Endothelial cell of umbilical vein (primary cell): ENCODE results near the gene TTLL12. TPM values are rescaled to one million over a fixed set of nuclear protein-coding genes. Genes with fewer than 3 reads are reported as not detected.

Experiments
- BruUV-seq: library from RNA; stranded (reverse); fragments of 400-500 nt; replicated peaks from 2 replicates; lab custom pipeline; 2021; lab: Mats Ljungman, UMichigan
- CTCF ChIA-PET: fragments of 300-600, 350-600 bp; sonication (Branson Sonifier 250); formaldehyde crosslinking; loops from one replicate; lab custom pipeline; 2021; ENCODE audit warnings: antibody characterized with exemption, inconsistent platforms; lab: Charles Lee
- POLR2A ChIA-PET: fragments of 300-600, 350-600 bp; sonication (Branson Sonifier 250); formaldehyde crosslinking; loops from one replicate; lab custom pipeline; 2021; ENCODE audit warnings: antibody characterized with exemption, inconsistent platforms; lab: Charles Lee
- DNase-seq: peaks from one replicate; pipeline ENCODE4 v3.0.0-alpha.2; 2011; ENCODE audit warnings: low read depth, low spot score
- FAIRE-seq: peaks from 2 replicates; lab custom pipeline; 2011; peaks lifted over from hg19 to GRCh38; lab: Jason Lieb, UNC
- H2AFZ ChIP-seq: 2 replicates; pipeline ENCODE4 v1.6.0; 2012; ENCODE audit warnings: low read depth, low read length, control low read depth, inconsistent platforms
- H3K27ac ChIP-seq: 2 replicates; pipeline ENCODE4 v1.5.1; 2011; ENCODE audit warnings: low read depth, mild to moderate bottlenecking, control low read depth, low read length, moderate library complexity; ENCODE audit not compliant: insufficient read depth
- H3K27me3 ChIP-seq, 2 experiments: 2 replicates each; pipeline versions ENCODE4 v1.6.0 to v1.6.1; 2011; ENCODE audit warnings: low read length in 2 of 2, mixed read lengths in 1 of 2; ENCODE audit not compliant: control insufficient read depth in 2 of 2, insufficient read depth in 2 of 2
- H3K36me3 ChIP-seq, 2 experiments: 2 replicates in 1 of 2; 3 replicates in 1 of 2; pipeline ENCODE4 v1.5.1; 2011; ENCODE audit warnings: low read length in 2 of 2, mild to moderate bottlenecking in 1 of 2, moderate library complexity in 1 of 2; ENCODE audit not compliant: control insufficient read depth in 2 of 2, insufficient read depth in 2 of 2; ENCODE audit errors: extremely low read depth in 1 of 2
- H3K4me1 ChIP-seq: 3 replicates; pipeline ENCODE4 v1.5.1; 2011; ENCODE audit warnings: mild to moderate bottlenecking, low read length; ENCODE audit not compliant: control insufficient read depth, insufficient read depth; ENCODE audit errors: extremely low read depth
- H3K4me2 ChIP-seq: 2 replicates; pipeline ENCODE4 v1.6.1; 2011; ENCODE audit warnings: low read length, control low read depth, mixed read lengths; ENCODE audit not compliant: insufficient read depth
- H3K4me3 ChIP-seq, 3 experiments: fragments of 200-600 bp in 1 of 3; sonication (generic), shearing (Covaris generic) in 1 of 3; replicated peaks in 1 of 3; 2 replicates each; pipeline ENCODE4 v1.5.1; 2011 to 2016; ENCODE audit warnings: control low read depth in 3 of 3, low read length in 3 of 3, mild to moderate bottlenecking in 2 of 3, inconsistent platforms in 1 of 3, low read depth in 1 of 3, moderate library complexity in 1 of 3; ENCODE audit not compliant: insufficient read depth in 1 of 3
- H3K79me2 ChIP-seq: 2 replicates; pipeline ENCODE4 v1.6.0; 2012; ENCODE audit warnings: low read length, inconsistent platforms; ENCODE audit not compliant: control insufficient read depth, insufficient read depth
- H3K9ac ChIP-seq: replicated peaks from 2 replicates; pipeline ENCODE3; 2011; ENCODE audit warnings: low read length, control low read depth; ENCODE audit not compliant: insufficient read depth; ENCODE audit errors: extremely low read depth
- H3K9me1 ChIP-seq: replicated peaks from 3 replicates; pipeline ENCODE4 v1.6.0; 2011; ENCODE audit warnings: mild to moderate bottlenecking, low read length; ENCODE audit not compliant: control insufficient read depth, insufficient read depth; ENCODE audit errors: extremely low read depth
- H3K9me3 ChIP-seq: replicated peaks from 2 replicates; pipeline ENCODE4 v1.5.1; 2012; ENCODE audit warnings: low read length, inconsistent platforms; ENCODE audit not compliant: control insufficient read depth, insufficient read depth
- H4K20me1 ChIP-seq: replicated peaks from 2 replicates; pipeline ENCODE3; 2011; ENCODE audit warnings: mild to moderate bottlenecking, low read length; ENCODE audit not compliant: control insufficient read depth, insufficient read depth; ENCODE audit errors: extremely low read depth
- JUN ChIP-seq: IDR thresholded peaks from 2 replicates; pipeline ENCODE4 v1.6.1; 2011; ENCODE audit warnings: borderline replicate concordance, low read depth; ENCODE audit not compliant: insufficient read length, insufficient read depth
- MYC ChIP-seq: IDR thresholded peaks from one replicate; pipeline ENCODE4 v1.6.1; 2011; ENCODE audit warnings: mild to moderate bottlenecking, low read depth, low read length
- POLR2AphosphoS5 ChIP-seq: IDR thresholded peaks from 2 replicates; pipeline ENCODE4 v1.6.1; 2012; ENCODE audit warnings: low read depth, mild to moderate bottlenecking, control low read depth, low read length, moderate library complexity; ENCODE audit not compliant: insufficient read depth
- dilution Hi-C: fragments of 300-500 bp; cut with MboI; formaldehyde crosslinking; loops from one replicate; pipeline ENCODE4 v1.15.0; 2019; ENCODE audit warnings: low sequenced_read_pairs; ENCODE audit not compliant: extremely low pct_ligation_motif_present
- intact Hi-C: fragments of 100-400 bp; cut with micrococcal nuclease; formaldehyde crosslinking; loops from one replicate; pipeline ENCODE4 v1.10.0; 2022
- polyA plus RNA-seq, 4 experiments: library from polyadenylated mRNA; depleted of rRNA in 3 of 4; stranded (reverse) in 3 of 4; unstranded in 1 of 4; fragments of >200 nt; gene quantifications; 2 replicates each; pipeline versions ENCODE4 v1.2.1 to v1.2.3, GENCODE V29; 2011 to 2012; ENCODE audit warnings: missing spikeins in 1 of 4
- total RNA-seq: library from RNA; stranded (reverse); gene quantifications from 2 replicates; pipeline ENCODE4 v1.2.3, GENCODE V29; 2021
- TF ChIP-seq, protein P1 (sequence below), 2 donors: IDR thresholded peaks; 1 replicate in 1 of 2; 2 replicates in 1 of 2; pipeline ENCODE4 v1.5.1; 2011; ENCODE audit warnings: low read length in 2 of 2, mild to moderate bottlenecking in 2 of 2, moderate library complexity in 2 of 2, control low read depth in 1 of 2, inconsistent platforms in 1 of 2, low read depth in 1 of 2; ENCODE audit not compliant: insufficient read depth in 1 of 2; ENCODE audit errors: extremely low read depth in 1 of 2
- TF ChIP-seq, protein P2 (sequence below): IDR thresholded peaks from 2 replicates; pipeline ENCODE4 v1.6.1; 2011; ENCODE audit not compliant: insufficient read depth, insufficient read length

The TTLL12 gene
- total and polyA plus RNA-seq, 2 donors (not counting 3 experiments of a cell fraction or from before 2014, with no cell fraction given) = 26.2 to 36.5 TPM

GRCh38 chr22:43202756-43203410 lies 15.9 kb upstream of the TTLL12 start:
- Histone ChIP-seq H2AFZ (no peak overlapping the region), H3K4me1 (no peaks in the 10 kb centered on the region), H3K36me3 (no peaks in the 10 kb centered on the region), H3K4me3 (no peak overlapping the region), H3K9me3 (no peaks in the 10 kb centered on the region), H3K79me2 (no peaks in the 10 kb centered on the region), H3K9me1 (no peaks in the 10 kb centered on the region), H3K27ac (no peak overlapping the region), H4K20me1 (no peaks in the 10 kb centered on the region), H3K4me2 (no peak overlapping the region), H3K9ac (no peak overlapping the region), H3K27me3 (peaks cover 0 to 2% of the 10 kb centered on the region in 2 experiments)
- TF ChIP-seq, protein P1, sequence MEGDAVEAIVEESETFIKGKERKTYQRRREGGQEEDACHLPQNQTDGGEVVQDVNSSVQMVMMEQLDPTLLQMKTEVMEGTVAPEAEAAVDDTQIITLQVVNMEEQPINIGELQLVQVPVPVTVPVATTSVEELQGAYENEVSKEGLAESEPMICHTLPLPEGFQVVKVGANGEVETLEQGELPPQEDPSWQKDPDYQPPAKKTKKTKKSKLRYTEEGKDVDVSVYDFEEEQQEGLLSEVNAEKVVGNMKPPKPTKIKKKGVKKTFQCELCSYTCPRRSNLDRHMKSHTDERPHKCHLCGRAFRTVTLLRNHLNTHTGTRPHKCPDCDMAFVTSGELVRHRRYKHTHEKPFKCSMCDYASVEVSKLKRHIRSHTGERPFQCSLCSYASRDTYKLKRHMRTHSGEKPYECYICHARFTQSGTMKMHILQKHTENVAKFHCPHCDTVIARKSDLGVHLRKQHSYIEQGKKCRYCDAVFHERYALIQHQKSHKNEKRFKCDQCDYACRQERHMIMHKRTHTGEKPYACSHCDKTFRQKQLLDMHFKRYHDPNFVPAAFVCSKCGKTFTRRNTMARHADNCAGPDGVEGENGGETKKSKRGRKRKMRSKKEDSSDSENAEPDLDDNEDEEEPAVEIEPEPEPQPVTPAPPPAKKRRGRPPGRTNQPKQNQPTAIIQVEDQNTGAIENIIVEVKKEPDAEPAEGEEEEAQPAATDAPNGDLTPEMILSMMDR (IDR thresholded peaks at IDR 0.05; ENCODE audit: extremely low read depth in 1 of 2, insufficient read depth in 1 of 2, low read depth in 1 of 2, low read length in 2 of 2) = no peak
- TF ChIP-seq POLR2AphosphoS5 = no peak
- TF ChIP-seq, protein P2, sequence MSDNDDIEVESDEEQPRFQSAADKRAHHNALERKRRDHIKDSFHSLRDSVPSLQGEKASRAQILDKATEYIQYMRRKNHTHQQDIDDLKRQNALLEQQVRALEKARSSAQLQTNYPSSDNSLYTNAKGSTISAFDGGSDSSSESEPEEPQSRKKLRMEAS = no peak
- TF ChIP-seq MYC = no peak
- no peak for TF ChIP-seq JUN
- no TSS peak for BruUV-seq
- POLR2A ChIA-PET = no interaction called here
- dilution Hi-C loops (no loop called here), intact Hi-C loops (no loop called here)
- CTCF ChIA-PET = interaction anchor here (3.5 kb wide), 1 partner anchor 15 kb away, joined by 11 read pairs; no protein-coding TSS in a partner anchor
- no peak for FAIRE-seq
- DNase-seq = no peak
